ENCODE data around the gene MDP1.

DNA sequence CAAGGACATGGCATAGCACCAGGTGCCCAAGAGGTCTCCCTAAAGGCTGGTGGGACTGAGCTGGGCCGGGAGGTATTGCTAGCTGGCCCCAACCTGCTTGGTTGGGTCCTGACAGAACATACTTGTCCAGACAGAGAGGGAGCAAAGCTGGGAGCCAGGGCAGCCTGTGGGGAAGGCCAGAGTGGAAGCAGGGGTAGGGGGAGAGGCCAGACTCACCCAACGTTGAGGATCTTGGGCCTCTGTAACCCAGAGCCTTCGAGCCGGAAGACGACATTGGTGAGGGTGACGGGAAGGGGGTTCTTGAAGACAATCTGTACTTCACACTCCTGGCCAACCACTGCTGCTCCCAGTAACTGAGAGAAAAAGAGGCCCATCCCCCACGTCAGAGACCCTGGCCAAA lies 38.1 kb upstream of the MDP1 start:
- TF ChIP-seq GATA2 (IDR thresholded peaks at IDR 0.05; ENCODE audit: low read depth, low read length) (no peak), GATA3 (IDR thresholded peaks at IDR 0.05; ENCODE audit: low read depth, low read length) (no peak)

Measured in SH-SY5Y (cell line).